Glomerular visceral epithelial cell (primary cell): Measurements from ENCODE around the gene MTRF1.

Source experiments
- DNase-seq: peaks from one replicate; pipeline ENCODE4 v3.0.0-alpha.2; 2016; ENCODE audit errors: extremely low spot score

MTRF1 gene, protein sequence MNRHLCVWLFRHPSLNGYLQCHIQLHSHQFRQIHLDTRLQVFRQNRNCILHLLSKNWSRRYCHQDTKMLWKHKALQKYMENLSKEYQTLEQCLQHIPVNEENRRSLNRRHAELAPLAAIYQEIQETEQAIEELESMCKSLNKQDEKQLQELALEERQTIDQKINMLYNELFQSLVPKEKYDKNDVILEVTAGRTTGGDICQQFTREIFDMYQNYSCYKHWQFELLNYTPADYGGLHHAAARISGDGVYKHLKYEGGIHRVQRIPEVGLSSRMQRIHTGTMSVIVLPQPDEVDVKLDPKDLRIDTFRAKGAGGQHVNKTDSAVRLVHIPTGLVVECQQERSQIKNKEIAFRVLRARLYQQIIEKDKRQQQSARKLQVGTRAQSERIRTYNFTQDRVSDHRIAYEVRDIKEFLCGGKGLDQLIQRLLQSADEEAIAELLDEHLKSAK

DNA sequence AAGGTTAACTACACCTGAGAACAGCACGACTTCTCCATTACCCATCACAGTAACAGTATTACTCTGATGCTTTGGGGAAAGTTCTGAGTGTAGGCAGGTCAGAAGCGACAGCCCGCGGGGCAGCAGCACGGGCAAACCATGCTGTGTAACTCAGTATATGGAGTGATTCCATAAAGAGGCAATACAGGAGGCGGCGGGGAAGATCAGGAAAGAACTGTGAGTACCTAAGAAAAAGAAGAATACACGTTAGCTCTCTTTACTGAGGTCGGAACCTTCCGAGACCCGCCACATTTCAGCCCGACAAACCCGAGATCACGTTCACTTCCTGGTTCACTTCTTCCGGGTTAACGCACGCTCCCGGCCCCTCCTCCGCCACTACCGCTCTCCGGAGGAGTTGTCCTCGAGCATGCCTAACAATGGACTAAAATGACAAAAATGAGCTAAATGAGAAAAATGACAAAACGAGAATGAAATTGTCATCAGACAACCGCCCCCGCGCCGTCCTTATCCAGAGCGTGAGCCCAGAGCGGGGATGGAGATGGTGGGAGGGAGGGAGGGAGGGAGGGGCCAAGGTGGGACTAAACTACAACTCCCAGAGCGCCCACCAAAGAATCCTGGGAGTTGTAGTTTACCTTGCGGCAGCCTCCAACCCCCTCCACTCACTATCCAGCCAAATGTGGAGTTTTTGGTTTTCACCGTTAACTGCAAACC is at the start of gene MTRF1:
MTRF1 (minus strand) TSS at position 316 of the 711 bp plus-strand sequence. CDS start 2,669 bp downstream, outside the sequence.
- peak; percentile 70 for DNase-seq

- DNase-seq = no peak
These were observed 49.7 kb upstream of the MTRF1 start for GRCh38 chr13:41313117-41313516.

DNA sequence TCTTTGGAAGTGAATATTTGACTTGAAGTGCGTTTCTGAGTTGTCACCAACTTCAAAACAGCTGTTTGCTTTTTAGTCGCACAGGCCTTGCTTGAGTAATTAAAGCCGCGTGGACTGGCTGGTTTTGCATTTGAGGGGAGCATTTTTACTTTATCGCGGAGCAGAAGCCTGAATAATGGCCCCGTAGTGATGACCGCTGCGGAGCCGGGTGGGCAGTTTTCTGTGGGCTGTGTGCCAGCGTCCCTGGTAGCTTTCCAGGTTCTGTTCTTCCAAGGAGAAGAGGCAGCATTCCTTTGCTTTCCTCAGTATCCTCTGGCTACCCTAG is 48.8 kb upstream of the MTRF1 start:
- DNase-seq = peak; percentile 54

- peak; percentile 42 for DNase-seq
These were observed 48.2 kb upstream of the MTRF1 start for GRCh38 chr13:41311406-41312175.

DNA sequence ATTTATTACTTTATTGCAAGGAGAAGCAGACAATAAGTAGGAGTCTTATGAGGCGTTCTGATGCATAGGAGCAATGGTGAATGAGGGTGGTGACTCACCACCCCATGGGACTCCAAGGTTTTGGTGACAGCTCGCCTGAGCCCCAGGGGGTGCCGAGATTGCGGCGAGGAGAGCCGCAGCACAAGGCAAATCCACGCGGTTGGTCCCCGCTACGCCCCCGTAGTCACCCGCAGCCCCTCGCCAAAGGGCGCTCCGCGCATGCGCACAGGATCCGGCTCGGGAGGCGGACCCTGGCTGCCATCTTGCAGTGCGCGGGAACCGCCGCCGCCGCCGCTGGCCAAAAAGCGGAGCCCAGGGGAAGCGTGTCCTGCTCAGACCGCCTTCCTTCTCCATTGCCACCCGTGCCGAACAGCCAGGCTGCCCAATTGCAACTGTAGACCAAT is 47.6 kb upstream of the MTRF1 start, which contains the start of gene NAA16:
NAA16 (plus strand) TSS at position 305 of the 443 bp plus-strand sequence. CDS start 262 bp downstream, outside the sequence.
- peak; percentile 93 for DNase-seq

DNA sequence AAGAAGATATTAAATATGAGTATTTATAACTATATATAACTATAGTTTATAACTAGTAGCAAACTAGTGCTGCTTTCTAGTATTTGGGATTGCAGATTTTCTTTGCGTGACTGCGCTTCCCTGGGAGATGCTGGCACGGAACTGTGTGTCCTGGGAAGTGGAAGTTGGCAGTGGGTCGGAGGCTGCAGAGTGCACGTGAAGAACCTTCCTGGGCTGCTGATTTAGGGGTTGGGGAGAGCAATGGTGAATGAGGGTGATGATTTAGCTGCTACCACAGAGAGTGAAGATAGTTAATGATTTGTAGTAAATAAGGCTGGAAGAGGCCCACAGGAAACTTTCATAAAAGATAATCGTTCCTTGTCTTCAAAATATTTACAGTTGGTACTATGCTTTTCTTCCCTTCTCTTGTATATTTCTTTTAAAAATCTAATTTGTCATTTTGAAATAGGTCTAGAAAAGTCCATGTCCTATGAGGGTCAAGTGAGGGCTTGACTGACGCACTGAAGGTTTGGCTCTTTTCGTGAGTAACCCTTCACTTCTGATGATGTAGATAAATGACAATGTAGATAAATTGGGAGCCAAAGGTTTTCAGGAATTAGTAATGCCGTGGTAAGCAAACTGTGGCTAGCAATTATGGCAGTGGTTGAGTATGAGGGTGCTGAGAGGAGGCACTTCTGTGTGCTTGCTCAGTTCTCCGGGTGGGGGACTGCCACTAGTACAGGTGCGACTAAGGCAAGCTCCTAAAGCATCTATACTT is 44.7 kb upstream of the MTRF1 start:
- DNase-seq = peak; percentile 5

- DNase-seq = no peak
These were observed 43.1 kb upstream of the MTRF1 start for GRCh38 chr13:41306271-41307145.

DNA sequence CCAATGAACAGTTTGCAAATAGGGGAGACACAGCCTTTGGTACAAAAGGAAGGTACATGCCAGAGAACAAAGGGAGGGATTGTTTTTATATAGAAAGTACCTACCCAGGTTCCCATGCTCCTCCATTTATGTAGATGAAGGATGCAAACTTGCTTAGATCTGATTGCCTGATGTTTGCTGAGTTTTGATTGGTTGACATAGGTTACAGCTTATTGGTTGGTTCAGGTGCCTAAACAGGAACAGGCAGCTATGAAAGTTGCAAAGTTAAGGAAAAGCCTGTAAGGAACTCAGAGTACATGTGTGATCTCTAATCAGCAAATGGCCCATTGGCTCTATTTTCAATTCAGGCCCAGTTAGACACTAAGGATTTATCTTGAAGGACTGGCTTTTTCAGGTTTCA is 41.2 kb upstream of the MTRF1 start:
- no peak for DNase-seq

DNA sequence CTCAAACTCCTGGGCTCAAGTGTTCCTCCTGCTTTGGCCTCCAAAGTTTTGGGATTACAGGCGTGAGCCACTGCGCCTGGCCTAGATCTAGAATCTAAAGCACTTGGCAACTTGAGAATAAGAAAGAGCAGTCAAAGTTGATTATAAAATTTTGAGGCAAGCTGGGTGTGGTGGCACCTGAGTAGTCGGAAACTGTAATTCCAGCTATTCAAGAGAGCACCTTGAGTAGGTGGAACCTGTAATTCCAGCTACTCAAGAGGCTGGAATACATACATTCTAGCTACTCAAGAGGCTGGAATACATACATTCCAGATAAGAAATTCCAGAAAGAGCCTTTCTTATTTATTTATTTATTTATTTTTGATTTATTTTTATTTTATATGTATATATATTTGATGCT is 39.4 kb upstream of the MTRF1 start:
- no peak for DNase-seq

DNA sequence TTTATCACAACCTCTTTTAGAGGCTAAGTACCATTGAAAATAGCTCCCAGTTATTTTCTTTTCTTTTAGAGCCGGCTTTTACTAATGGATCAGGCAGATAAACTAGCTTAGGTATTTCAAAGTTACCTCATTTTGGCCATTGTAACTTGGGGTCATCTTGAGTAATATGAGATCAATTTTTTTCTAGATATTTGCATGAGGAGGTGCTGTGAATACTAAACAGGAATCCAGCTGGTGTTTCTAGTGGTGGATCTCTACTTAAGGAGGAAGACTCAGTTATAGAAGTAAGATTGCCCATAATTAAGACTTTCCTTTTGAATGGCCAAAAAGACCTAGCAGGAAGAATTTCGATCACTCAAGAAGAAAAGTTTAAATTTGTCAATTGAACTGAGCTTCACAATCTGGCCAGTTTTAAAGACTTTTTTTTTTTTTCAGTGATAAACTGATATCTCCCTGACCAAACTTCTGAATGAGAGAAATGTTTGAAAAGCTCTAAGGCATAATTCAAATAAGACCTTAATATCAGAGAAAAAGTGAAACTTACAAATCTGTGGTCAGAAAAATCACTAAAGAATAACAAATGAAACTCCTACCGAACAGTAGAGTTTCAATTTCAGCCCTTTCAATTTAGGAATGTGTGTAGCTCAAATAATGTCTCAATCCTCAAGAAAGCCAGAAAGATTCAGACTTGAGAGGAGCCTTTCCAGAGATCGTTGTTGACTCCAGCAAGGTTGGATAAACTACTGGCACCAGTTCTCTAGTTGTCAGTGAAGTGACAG is 36.1 kb upstream of the MTRF1 start:
- DNase-seq = no peak

GRCh38 chr13:41296879-41297646 is 33.7 kb upstream of the MTRF1 start:
- DNase-seq = no peak

DNA sequence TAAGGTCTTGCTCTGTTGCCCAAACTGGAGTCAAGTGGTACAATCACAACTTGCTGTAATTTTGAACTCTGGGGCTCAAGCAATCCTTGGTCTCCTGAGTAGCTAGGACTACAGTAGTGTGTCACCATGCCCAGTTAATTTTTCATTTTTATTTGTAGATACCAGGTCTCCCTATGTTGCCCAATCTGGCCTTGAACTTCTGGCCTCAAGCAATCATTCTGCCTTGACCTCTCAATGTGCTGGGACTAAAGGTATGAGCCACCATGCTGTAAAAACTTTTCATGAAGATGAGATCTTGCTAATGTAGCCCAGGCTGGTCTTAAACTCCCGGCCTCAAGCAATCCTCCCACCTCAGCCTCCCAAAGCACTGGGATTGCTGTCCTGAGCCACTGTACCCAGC is 32.6 kb upstream of the MTRF1 start:
- DNase-seq = no peak

- no peak for DNase-seq
These were observed 31.5 kb upstream of the MTRF1 start for GRCh38 chr13:41294914-41295313.

DNA sequence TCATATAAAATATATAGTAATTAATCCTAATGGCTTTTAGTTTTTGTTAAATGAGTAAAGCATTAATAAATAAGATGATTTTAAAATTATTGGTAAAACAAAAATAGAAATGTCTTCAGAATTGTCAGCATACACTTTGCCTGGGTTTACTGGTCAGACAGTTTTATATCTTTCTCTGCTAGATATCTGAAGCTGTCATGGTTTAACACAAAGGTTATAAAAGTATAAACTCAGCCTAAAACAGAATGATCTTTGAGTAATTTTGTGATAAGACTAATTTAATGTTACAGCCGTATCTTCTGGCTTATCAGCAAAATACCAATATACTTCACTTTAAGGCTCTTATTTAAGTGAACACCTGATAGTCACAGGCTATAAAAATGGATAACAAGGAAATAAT is 29.9 kb upstream of the MTRF1 start:
- no peak for DNase-seq

DNA sequence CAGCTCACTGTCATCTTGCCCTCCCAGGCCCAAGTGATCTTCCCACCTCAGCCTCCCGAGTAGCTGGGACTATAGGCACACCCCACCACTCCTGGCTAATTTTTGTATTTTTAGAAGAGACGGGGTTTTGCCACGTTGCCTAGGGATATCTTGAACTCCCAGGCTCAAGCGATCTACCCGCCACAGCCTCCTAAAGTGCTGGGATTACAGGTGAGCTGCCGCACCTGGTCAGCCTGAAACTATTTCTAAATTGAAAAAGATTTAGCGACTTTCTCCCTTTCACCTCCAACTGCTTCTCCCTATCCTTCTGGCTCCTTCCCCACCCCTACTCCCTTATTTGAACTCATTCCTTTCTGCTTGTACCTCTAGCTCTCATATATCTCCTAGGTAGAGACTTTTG is 27.9 kb upstream of the MTRF1 start:
- DNase-seq = no peak

GRCh38 chr13:41289463-41289881 is 26.1 kb upstream of the MTRF1 start:
- DNase-seq = no peak

DNA sequence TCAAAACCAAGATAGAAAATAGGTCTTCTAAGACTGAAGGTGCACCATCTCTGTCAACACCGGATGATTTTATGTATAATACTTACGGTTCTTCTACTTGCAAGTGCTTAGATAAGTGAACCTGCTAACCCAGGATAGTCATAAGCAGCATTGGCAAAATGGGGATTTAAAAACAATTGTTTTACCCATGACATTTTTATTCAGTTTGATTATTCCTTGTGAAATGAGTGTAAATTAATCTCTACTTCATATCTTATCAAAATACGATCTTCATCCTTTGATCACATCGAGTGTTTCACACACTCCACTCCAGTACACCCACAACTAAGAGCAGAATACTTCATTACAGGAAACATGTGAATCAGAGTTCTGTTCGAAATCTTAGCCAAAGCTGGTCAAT is 23.0 kb upstream of the MTRF1 start:
- no peak for DNase-seq

GRCh38 chr13:41284512-41285288 is 21.3 kb upstream of the MTRF1 start:
- DNase-seq = peak; percentile 8
